ENCODE data around the gene GDPD3.
"Not testable (repeated sequence)": the region's sequence is repeated elsewhere in the genome, so short reads cannot be mapped to it uniquely, and the experiment has no call there.

Gene GDPD3

GRCh38 chr16:30122604-30123160, 9.3 kb upstream of the GDPD3 start:
- peak; percentile 31 for DNase-seq

GRCh38 chr16:30121741-30122571, 8.6 kb upstream of the GDPD3 start:
- DNase-seq = no peak

GRCh38 chr16:30120340-30121105, 7.2 kb upstream of the GDPD3 start:
- DNase-seq = no peak

GRCh38 chr16:30119428-30119827, 6.1 kb upstream of the GDPD3 start:
- DNase-seq = no peak

- no peak for DNase-seq
Observed at GRCh38 chr16:30117768-30118167, 4.4 kb upstream of the GDPD3 start.

- DNase-seq = no peak
Observed at GRCh38 chr16:30116291-30117207, 3.2 kb upstream of the GDPD3 start.

- no peak for DNase-seq
Observed at GRCh38 chr16:30115238-30115637, 1.9 kb upstream of the GDPD3 start.

GRCh38 chr16:30114833-30115232, 1.5 kb upstream of the GDPD3 start:
- not testable (repeated sequence) for DNase-seq

GRCh38 chr16:30114411-30114810, 1.1 kb upstream of the GDPD3 start:
- DNase-seq = no peak

- DNase-seq = no peak
Observed at GRCh38 chr16:30113711-30114333, 485 bp upstream of the GDPD3 start.

- DNase-seq = peak; percentile 65
Observed at GRCh38 chr16:30112197-30113030, 923 bp downstream of the GDPD3 start.

- DNase-seq = no peak
Observed at GRCh38 chr16:30110661-30111060, 2.7 kb downstream of the GDPD3 start.

- DNase-seq = peak; percentile 71
Observed at GRCh38 chr16:30108059-30108850, 5.1 kb downstream of the GDPD3 start.

- DNase-seq = no peak
Observed at GRCh38 chr16:30104492-30104891, 8.8 kb downstream of the GDPD3 start.

- DNase-seq = no peak
Observed at GRCh38 chr16:30104090-30104489, 9.2 kb downstream of the GDPD3 start.

GRCh38 chr16:30096862-30097563, 16.3 kb downstream of the GDPD3 start:
- DNase-seq = peak; percentile 51

GRCh38 chr16:30096105-30096861, 17.1 kb downstream of the GDPD3 start, which contains the start of gene YPEL3:
Gene YPEL3, minus strand, starts transcription at chr16:30096213. Its CDS starts 731 bp downstream, at chr16:30095482.
- DNase-seq = peak; percentile 92

GRCh38 chr16:30095166-30096078, 17.9 kb downstream of the GDPD3 start:
- DNase-seq = no peak

Data from hematopoietic multipotent progenitor cell treated with erythropoietin and hydrocortisone succinate and interleukin-3 and kit ligand, for 6 days (in vitro differentiated cells).